ENCODE results near the gene ATP1A1. TPM values are rescaled to one million over a fixed set of nuclear protein-coding genes. Genes with fewer than 3 reads are reported as not detected.

ATP1A1 gene
- total and polyA plus RNA-seq, 2 donors (not counting 1 experiment from before 2014, with no cell fraction given), result 58.9 to 107 TPM

- Histone ChIP-seq H3K4me3 (ENCODE audit: control extremely low read depth in 1 of 5, extremely low read depth in 1 of 5, insufficient read depth in 1 of 5, low read depth in 2 of 5, low read length in 4 of 5) (peak overlapping the region in 1 of 5 experiments; percentile 85), H3K9me3 (ENCODE audit: control extremely low read depth in 1 of 3, control insufficient read depth in 2 of 3, insufficient read depth in 1 of 3, low read length in 2 of 3) (no peaks in the 10 kb centered on the region), H3K27ac (ENCODE audit: low read length in 2 of 2) (peak overlapping the region in 1 of 2 donors; percentile 91), H4K20me1 (ENCODE audit: control insufficient read depth, insufficient read depth, low read length, poor library complexity, severe bottlenecking) (peaks cover 21% of the 10 kb centered on the region), H3K79me2 (ENCODE audit: control insufficient read depth, insufficient read depth, low read length) (peaks cover 50% of the 10 kb centered on the region), H3K9ac (ENCODE audit: low read length) (peak overlapping the region; percentile 91), H3K4me1 (ENCODE audit: control insufficient read depth in 2 of 2, insufficient read depth in 2 of 2, low read length in 2 of 2) (peaks cover 45 to 56% of the 10 kb centered on the region in 2 donors), H2AFZ (ENCODE audit: insufficient read depth, low read depth, low read length, poor library complexity, severe bottlenecking) (no peak overlapping the region), H3K4me2 (replicated peaks; ENCODE audit: low read depth, low read length, poor library complexity, severe bottlenecking) (peak overlapping the region; percentile 96), H3K27me3 (replicated peaks in 1 of 4; ENCODE audit: control extremely low read depth in 1 of 4, control insufficient read depth in 3 of 4, insufficient read depth in 4 of 4, low read length in 3 of 4) (no peaks in the 10 kb centered on the region), H3K36me3 (replicated peaks in 1 of 2; ENCODE audit: control extremely low read depth in 1 of 2, control insufficient read depth in 1 of 2, extremely low read depth in 1 of 2, insufficient read depth in 2 of 2, low read length in 1 of 2) (no peaks in the 10 kb centered on the region)
- TF ChIP-seq CTCF (IDR thresholded peaks at IDR 0.05), result no peak
- no peak for TF ChIP-seq EZH2 (IDR thresholded peaks at IDR 0.05; ENCODE audit: borderline replicate concordance, insufficient read depth, low read depth, low read length, poor library complexity, severe bottlenecking)
- no peaks in the 10 kb centered on the region for H3K9me3 Mint-ChIP-seq (ENCODE audit: insufficient read depth)
- H3K27me3 Mint-ChIP-seq, result peaks cover 7% of the 10 kb centered on the region
- H3K4me3 Mint-ChIP-seq, result peak overlapping the region; percentile 87
- H3K27ac Mint-ChIP-seq, result peak overlapping the region; percentile 85
- DNase-seq, result peak; percentile 23
- ChIA-PET POLR2A (no interaction called here), CTCF (interaction anchor here (1.0 to 2.6 kb wide), 7 partner anchors 12 to 236 kb away, joined by 3 to 8 read pairs (median 4); no protein-coding TSS in a partner anchor)
- ATAC-seq (ENCODE audit: low read depth), result no peak
- intact Hi-C loops (cut with micrococcal nuclease), result loop anchor here (5.0 to 10.0 kb wide), 3 partner anchors 127 to 1229 kb away; partner anchors contain the start of gene TENT5C
- 50% methylated on average over 3 of the region's 8 CpGs for WGBS (ENCODE audit: insufficient coverage)
- H3K4me1 Mint-ChIP-seq, result peaks cover 60% of the 10 kb centered on the region
Measured at GRCh38 chr1:116375148-116375886, 2.3 kb downstream of the ATP1A1 start.
